CD4-positive, alpha-beta memory T cell (primary cell): Measurements from ENCODE around the gene C13orf42. TPM values are rescaled to one million over a fixed set of nuclear protein-coding genes. Genes with fewer than 3 reads are reported as not detected.

Experiments
- CTCF ChIA-PET: fragments of 350-600 bp; sonication (Branson Sonifier 250); formaldehyde crosslinking; loops from one replicate; lab custom pipeline; 2021; ENCODE audit warnings: inconsistent platforms; ENCODE audit not compliant: partially characterized antibody; lab: Charles Lee
- POLR2A ChIA-PET: fragments of 350-600 bp; sonication (Branson Sonifier 250); formaldehyde crosslinking; loops from one replicate; lab custom pipeline; 2021; ENCODE audit not compliant: partially characterized antibody; lab: Charles Lee
- DNase-seq, 5 donors: peaks; one replicate each; pipeline versions ENCODE4 v3.0.0 to v3.0.0-alpha.2; 2020 to 2022; ENCODE audit warnings: mixed read lengths in 1 of 5
- H3K27ac ChIP-seq: one replicate; pipeline ENCODE4 v1.7.0; 2013; ENCODE audit warnings: low read depth, low read length
- H3K27me3 ChIP-seq: 2 replicates; pipeline ENCODE4 v1.7.0; 2013; ENCODE audit warnings: mild to moderate bottlenecking, low read length, moderate library complexity; ENCODE audit not compliant: insufficient read depth
- H3K36me3 ChIP-seq: 2 replicates; pipeline ENCODE4 v1.7.0; 2013; ENCODE audit warnings: mild to moderate bottlenecking, low read length, moderate library complexity; ENCODE audit not compliant: insufficient read depth
- H3K4me1 ChIP-seq: 2 replicates; pipeline ENCODE4 v1.7.0; 2013; ENCODE audit warnings: mild to moderate bottlenecking, low read length, moderate library complexity; ENCODE audit not compliant: insufficient read depth
- H3K4me3 ChIP-seq, 2 donors: one replicate each; pipeline ENCODE4 v1.7.0; 2013; ENCODE audit warnings: low read length in 2 of 2, mild to moderate bottlenecking in 1 of 2
- H3K9me3 ChIP-seq, 2 donors: one replicate each; pipeline ENCODE4 v1.7.0; 2013; ENCODE audit warnings: low read length in 2 of 2, control low read depth in 1 of 2; ENCODE audit not compliant: control insufficient read depth in 1 of 2
- H3K27ac Mint-ChIP-seq, 7 donors: one replicate each; pipeline ENCODE4 v1.8.0; 2020 to 2021; ENCODE audit warnings: mixed read lengths in 7 of 7, mild to moderate bottlenecking in 6 of 7, inconsistent platforms in 3 of 7, moderate library complexity in 3 of 7
- H3K27me3 Mint-ChIP-seq, 2 donors: one replicate each; pipeline ENCODE4 v1.8.0; 2020 to 2021; ENCODE audit warnings: mixed read lengths in 2 of 2
- H3K36me3 Mint-ChIP-seq, 2 donors: one replicate each; pipeline ENCODE4 v1.8.0; 2020 to 2021; ENCODE audit warnings: mixed read lengths in 2 of 2, inconsistent platforms in 1 of 2, mild to moderate bottlenecking in 1 of 2
- H3K4me1 Mint-ChIP-seq, 4 donors: one replicate each; pipeline ENCODE4 v1.8.0; 2020 to 2021; ENCODE audit warnings: mixed read lengths in 4 of 4, mild to moderate bottlenecking in 1 of 4
- H3K4me3 Mint-ChIP-seq, 8 donors: one replicate each; pipeline ENCODE4 v1.8.0; 2020 to 2021; ENCODE audit warnings: mixed read lengths in 8 of 8, mild to moderate bottlenecking in 7 of 8, moderate library complexity in 6 of 8, inconsistent platforms in 3 of 8
- H3K9me3 Mint-ChIP-seq, 8 donors: one replicate each; pipeline ENCODE4 v1.8.0; 2020 to 2021; ENCODE audit warnings: mixed read lengths in 8 of 8, mild to moderate bottlenecking in 5 of 8, inconsistent platforms in 3 of 8, moderate library complexity in 1 of 8
- intact Hi-C: fragments of 100-400 bp; cut with micrococcal nuclease; formaldehyde crosslinking; loops from one replicate; pipeline ENCODE4 v1.15.1; 2023
- polyA plus RNA-seq, 2 donors: library from polyadenylated mRNA; unstranded; fragments of 300-500 nt; fragmentation: Illumina TruSeq; gene quantifications; one replicate each; pipeline ENCODE4 v1.2.3, GENCODE V29; 2021
- total RNA-seq, 2 experiments: library from RNA; stranded (reverse); gene quantifications; one replicate each; pipeline ENCODE4 v1.2.3, GENCODE V29; 2021

The C13orf42 gene
- total and polyA plus RNA-seq, 4 experiments from 2014 or later: not detected

DNA sequence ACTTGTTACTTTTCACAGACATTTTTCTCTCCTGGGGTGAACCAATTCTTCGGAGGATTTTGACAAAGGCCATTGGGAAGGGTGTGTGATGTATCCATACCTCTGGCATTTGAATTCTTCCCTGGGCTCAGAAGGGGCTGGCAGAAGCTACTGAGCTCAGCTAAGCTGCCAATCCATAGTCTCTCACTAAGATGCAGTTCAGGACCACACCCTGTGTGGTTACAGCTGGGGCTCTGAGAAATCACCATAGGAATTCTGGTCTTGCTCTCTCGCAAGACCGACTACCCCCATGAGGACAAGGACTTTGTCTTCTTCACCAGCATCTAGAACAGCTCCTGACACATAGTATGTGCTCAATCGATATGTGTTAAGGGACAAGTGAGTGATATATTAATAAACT, 6.0 kb downstream of the C13orf42 start:
- H3K9me3 ChIP-seq: no peaks in the 10 kb centered on the region
- Mint-ChIP-seq H3K36me3 (no peaks in the 10 kb centered on the region), H3K4me1 (no peaks in the 10 kb centered on the region), H3K4me3 (no peak overlapping the region), H3K27me3 (peaks cover 12 to 25% of the 10 kb centered on the region in 2 donors), H3K27ac (no peak overlapping the region), H3K9me3 (no peaks in the 10 kb centered on the region)
- DNase-seq: no peak
- H3K4me3 ChIP-seq: no peak overlapping the region
- H3K36me3 ChIP-seq: no peaks in the 10 kb centered on the region
- ChIA-PET POLR2A (no interaction called here), CTCF (interaction anchor here (1.3 kb wide), 1 partner anchor 181 kb away, joined by 6 read pairs; no protein-coding TSS in a partner anchor)
- no peaks in the 10 kb centered on the region for H3K27me3 ChIP-seq
- intact Hi-C loops: no loop called here
- H3K4me1 ChIP-seq: no peaks in the 10 kb centered on the region
- H3K27ac ChIP-seq: no peak overlapping the region

DNA sequence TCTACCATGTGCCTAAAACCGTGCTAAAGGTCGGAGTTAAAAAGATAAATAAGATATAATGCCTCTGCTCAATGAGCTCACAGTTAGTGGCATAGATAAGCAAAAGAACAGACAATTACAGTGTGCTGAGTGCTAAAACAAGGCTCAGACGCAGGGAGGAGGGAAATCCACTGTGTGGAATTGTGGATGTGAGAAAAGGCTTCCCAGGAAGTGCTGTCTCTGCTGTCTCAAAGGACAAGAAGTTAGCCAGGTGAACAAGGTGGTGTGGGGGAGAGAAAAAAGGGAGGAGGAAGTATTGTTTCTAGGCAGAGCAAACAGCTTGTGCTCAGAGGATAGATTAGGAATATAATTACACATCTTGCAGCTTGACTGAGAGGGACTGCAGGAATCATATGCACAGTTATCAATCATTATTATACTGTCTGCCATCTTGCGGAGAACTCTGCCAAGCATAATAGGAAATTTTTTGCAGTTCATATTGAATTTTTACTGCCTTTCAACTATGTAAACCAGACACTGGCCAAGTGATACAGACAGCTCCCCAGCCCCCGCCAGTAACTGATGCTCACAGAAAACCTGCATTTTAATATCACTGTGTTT, 9.3 kb downstream of the C13orf42 start:
- no peaks in the 10 kb centered on the region for H3K9me3 Mint-ChIP-seq
- H3K4me3 Mint-ChIP-seq: no peak overlapping the region
- peaks cover 19 to 32% of the 10 kb centered on the region in 2 donors for H3K27me3 Mint-ChIP-seq
- no peaks in the 10 kb centered on the region for H3K4me1 Mint-ChIP-seq
- H3K4me1 ChIP-seq: no peaks in the 10 kb centered on the region
- H3K4me3 ChIP-seq: no peak overlapping the region
- no peaks in the 10 kb centered on the region for H3K27me3 ChIP-seq
- H3K9me3 ChIP-seq: no peaks in the 10 kb centered on the region
- no peaks in the 10 kb centered on the region for H3K36me3 Mint-ChIP-seq
- no peak for DNase-seq
- H3K27ac Mint-ChIP-seq: no peak overlapping the region
- no peak overlapping the region for H3K27ac ChIP-seq
- H3K36me3 ChIP-seq: no peaks in the 10 kb centered on the region
- intact Hi-C loops: no loop called here
- CTCF ChIA-PET: no interaction called here
- POLR2A ChIA-PET: no interaction called here

- Histone ChIP-seq H3K4me3 (no peak overlapping the region), H3K36me3 (no peaks in the 10 kb centered on the region), H3K4me1 (no peaks in the 10 kb centered on the region), H3K9me3 (no peaks in the 10 kb centered on the region), H3K27ac (no peak overlapping the region), H3K27me3 (no peaks in the 10 kb centered on the region)
- CTCF ChIA-PET: interaction anchor here (1.3 kb wide), 1 partner anchor 28 kb away, joined by 3 read pairs; no protein-coding TSS in a partner anchor
- Mint-ChIP-seq H3K36me3 (no peaks in the 10 kb centered on the region), H3K4me1 (no peaks in the 10 kb centered on the region), H3K27ac (no peak overlapping the region), H3K27me3 (peaks cover 9 to 18% of the 10 kb centered on the region in 2 donors), H3K9me3 (peaks cover 0 to 3% (median 0%) of the 10 kb centered on the region in 8 donors), H3K4me3 (no peak overlapping the region)
- POLR2A ChIA-PET: interaction anchor here (0.5 kb wide), 1 partner anchor 129 kb away, joined by 3 read pairs; no protein-coding TSS in a partner anchor
- intact Hi-C loops: no loop called here
- DNase-seq: no peak
Observed at GRCh38 chr13:51097353-51098043, 13.6 kb downstream of the C13orf42 start.

- CTCF ChIA-PET: no interaction called here
- intact Hi-C loops: no loop called here
Observed at GRCh38 chr13:51096131-51096530, 14.9 kb downstream of the C13orf42 start.

DNA sequence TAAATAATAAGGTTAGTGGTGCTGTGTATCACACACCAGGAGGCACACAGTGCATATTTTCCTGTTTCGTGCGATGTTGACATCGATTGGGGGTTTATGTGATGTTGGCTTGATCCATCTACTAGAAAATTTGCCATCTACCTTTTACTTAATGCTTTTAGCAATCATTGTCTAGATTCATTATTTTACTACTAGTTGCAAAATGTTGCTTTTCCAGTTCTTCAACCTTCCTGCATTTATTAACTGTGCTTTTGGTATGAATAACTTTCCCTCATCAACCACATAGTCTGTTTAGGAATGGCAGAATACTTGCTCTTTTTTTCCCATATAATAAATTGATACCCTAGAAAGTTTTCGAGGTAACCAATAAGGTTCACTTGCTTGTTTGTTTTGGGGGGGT, 17.5 kb downstream of the C13orf42 start:
- Histone ChIP-seq H3K36me3 (no peaks in the 10 kb centered on the region), H3K27ac (no peak overlapping the region), H3K4me3 (no peak overlapping the region), H3K9me3 (no peaks in the 10 kb centered on the region), H3K4me1 (no peaks in the 10 kb centered on the region), H3K27me3 (no peaks in the 10 kb centered on the region)
- intact Hi-C loops: no loop called here
- no peak for DNase-seq
- Mint-ChIP-seq H3K4me3 (no peak overlapping the region), H3K36me3 (no peaks in the 10 kb centered on the region), H3K9me3 (peaks cover 0 to 3% (median 0%) of the 10 kb centered on the region in 8 donors), H3K27me3 (peaks cover 0 to 8% of the 10 kb centered on the region in 2 donors), H3K27ac (no peak overlapping the region), H3K4me1 (no peaks in the 10 kb centered on the region)
- CTCF ChIA-PET: no interaction called here
- POLR2A ChIA-PET: no interaction called here

More at GRCh38 chr13:51096131-51096530, 14.9 kb downstream of the C13orf42 start:
- Histone ChIP-seq H3K27ac (no peak overlapping the region), H3K27me3 (no peaks in the 10 kb centered on the region), H3K36me3 (no peaks in the 10 kb centered on the region), H3K4me1 (no peaks in the 10 kb centered on the region), H3K4me3 (no peak overlapping the region), H3K9me3 (no peaks in the 10 kb centered on the region)
- H3K27ac Mint-ChIP-seq: no peak overlapping the region
- POLR2A ChIA-PET: no interaction called here
- peaks cover 7 to 12% of the 10 kb centered on the region in 2 donors for H3K27me3 Mint-ChIP-seq
- no peak overlapping the region for H3K4me3 Mint-ChIP-seq
- H3K36me3 Mint-ChIP-seq: no peaks in the 10 kb centered on the region
- H3K4me1 Mint-ChIP-seq: no peaks in the 10 kb centered on the region
- peaks cover 0 to 3% (median 0%) of the 10 kb centered on the region in 8 donors for H3K9me3 Mint-ChIP-seq
- DNase-seq: no peak

DNA sequence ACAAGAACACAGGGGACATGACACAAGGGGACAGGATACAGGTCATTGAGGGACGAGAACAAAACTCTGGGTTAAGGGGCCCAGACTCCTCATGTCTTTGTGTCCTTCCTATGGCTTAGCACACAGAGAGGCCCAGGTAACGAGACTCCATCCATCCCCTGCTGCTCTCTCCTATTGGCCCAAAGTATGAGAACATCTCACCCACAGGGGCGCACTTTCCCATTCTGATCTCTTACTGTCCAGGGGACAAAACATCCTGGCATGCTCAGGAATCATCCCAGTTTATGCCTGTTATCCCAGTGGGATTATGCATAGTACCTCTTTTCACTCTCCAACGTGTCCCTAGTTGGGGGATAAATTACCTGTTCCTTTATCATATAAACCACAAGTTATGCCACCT, 19.2 kb downstream of the C13orf42 start:
- Histone ChIP-seq H3K27ac (no peak overlapping the region), H3K36me3 (no peaks in the 10 kb centered on the region), H3K27me3 (no peaks in the 10 kb centered on the region), H3K4me3 (no peak overlapping the region), H3K9me3 (no peaks in the 10 kb centered on the region), H3K4me1 (no peaks in the 10 kb centered on the region)
- Mint-ChIP-seq H3K4me1 (no peaks in the 10 kb centered on the region), H3K27me3 (peaks cover 0 to 2% of the 10 kb centered on the region in 2 donors), H3K36me3 (no peaks in the 10 kb centered on the region), H3K9me3 (peaks cover 0 to 3% (median 0%) of the 10 kb centered on the region in 8 donors), H3K4me3 (no peak overlapping the region), H3K27ac (no peak overlapping the region)
- no peak for DNase-seq
- CTCF ChIA-PET: no interaction called here
- intact Hi-C loops: no loop called here
- POLR2A ChIA-PET: no interaction called here

DNA sequence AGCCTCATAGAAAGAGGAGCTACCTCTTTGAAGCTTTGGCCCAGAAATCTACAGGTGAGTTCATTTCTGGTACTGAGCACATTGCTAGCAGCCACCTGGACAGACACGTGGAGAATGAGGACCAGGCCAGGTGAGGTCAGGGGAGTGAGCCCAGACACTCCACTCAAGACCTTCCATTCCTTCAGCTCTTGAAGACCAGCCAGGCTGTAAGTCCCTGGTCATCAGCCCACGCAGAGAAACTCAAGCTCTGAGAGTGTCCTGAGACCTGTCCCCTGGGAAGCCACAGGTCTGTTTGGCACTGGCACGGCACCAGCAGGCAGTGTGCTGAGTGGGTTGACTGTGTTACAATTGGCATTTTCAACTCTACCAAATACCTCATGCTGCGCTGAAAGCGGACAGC, 27.4 kb downstream of the C13orf42 start:
- Mint-ChIP-seq H3K27ac (no peak overlapping the region), H3K36me3 (no peaks in the 10 kb centered on the region), H3K9me3 (peaks cover 0 to 2% (median 0%) of the 10 kb centered on the region in 8 donors), H3K4me3 (no peak overlapping the region), H3K4me1 (peaks cover 0 to 1% (median 0%) of the 10 kb centered on the region in 4 donors), H3K27me3 (peaks cover 0 to 3% of the 10 kb centered on the region in 2 donors)
- Histone ChIP-seq H3K4me3 (no peak overlapping the region), H3K27me3 (no peaks in the 10 kb centered on the region), H3K4me1 (no peaks in the 10 kb centered on the region), H3K27ac (no peak overlapping the region), H3K36me3 (no peaks in the 10 kb centered on the region), H3K9me3 (no peaks in the 10 kb centered on the region)
- intact Hi-C loops: no loop called here
- POLR2A ChIA-PET: no interaction called here
- CTCF ChIA-PET: interaction anchor here (2.4 kb wide), 1 partner anchor 14 kb away, joined by 8 read pairs; no protein-coding TSS in a partner anchor
- DNase-seq: no peak
